Gastrocnemius medialis (tissue), 4 donors: Measurements from ENCODE around the gene PLCB2.

Experiments
- POLR2A ChIP-seq, 2 donors: fragments of 450-650 bp; IDR thresholded peaks; one replicate each; pipeline ENCODE4 v1.6.1; 2017; ENCODE audit warnings: antibody characterized with exemption in 2 of 2, mild to moderate bottlenecking in 2 of 2, moderate library complexity in 2 of 2
- TF ChIP-seq, protein P1 (sequence below), 5 experiments: fragments of 450-650 bp in 3 of 5; fragments of 200-600 bp in 2 of 5; sonication (generic) in 2 of 5; IDR thresholded peaks in 4 of 5; conservative IDR thresholded peaks in 1 of 5; 1 replicate in 4 of 5; 2 replicates in 1 of 5; pipeline ENCODE4 v1.5.1; 2016 to 2019; ENCODE audit warnings: antibody characterized with exemption in 5 of 5, mild to moderate bottlenecking in 3 of 5, moderate library complexity in 3 of 5

DNA sequence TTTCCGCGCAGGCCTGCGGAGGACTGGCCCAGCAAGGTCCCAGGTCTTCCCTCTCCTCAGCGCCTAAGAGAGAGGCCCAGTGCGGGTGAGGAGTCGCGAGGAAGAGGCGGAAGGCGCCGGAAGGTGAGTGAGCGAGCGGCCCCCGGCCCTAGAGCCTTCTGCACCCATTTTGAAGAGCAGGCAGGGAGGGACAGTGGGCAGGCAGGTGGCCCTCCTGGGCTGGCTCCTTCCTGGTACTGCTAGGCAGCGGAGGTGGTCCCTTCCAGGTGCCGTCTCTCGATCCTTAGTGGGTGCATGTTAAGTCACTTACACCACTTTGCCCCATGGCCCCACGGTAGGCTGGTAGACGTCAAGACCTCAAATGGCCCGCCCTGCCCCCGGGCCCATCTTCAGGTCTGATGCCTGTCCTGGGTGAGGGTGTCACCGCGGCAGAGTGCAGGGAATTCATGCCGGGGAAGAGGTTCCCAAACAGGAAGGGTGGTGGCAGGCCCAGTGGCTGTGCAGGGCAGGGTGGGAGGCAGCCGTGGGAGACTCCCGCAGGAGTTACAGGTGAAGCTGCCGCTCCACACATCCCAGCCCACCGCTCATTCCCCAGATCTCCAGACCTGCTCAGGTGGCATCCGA lies 54.5 kb downstream of the PLCB2 start:
- TF ChIP-seq, protein P1, sequence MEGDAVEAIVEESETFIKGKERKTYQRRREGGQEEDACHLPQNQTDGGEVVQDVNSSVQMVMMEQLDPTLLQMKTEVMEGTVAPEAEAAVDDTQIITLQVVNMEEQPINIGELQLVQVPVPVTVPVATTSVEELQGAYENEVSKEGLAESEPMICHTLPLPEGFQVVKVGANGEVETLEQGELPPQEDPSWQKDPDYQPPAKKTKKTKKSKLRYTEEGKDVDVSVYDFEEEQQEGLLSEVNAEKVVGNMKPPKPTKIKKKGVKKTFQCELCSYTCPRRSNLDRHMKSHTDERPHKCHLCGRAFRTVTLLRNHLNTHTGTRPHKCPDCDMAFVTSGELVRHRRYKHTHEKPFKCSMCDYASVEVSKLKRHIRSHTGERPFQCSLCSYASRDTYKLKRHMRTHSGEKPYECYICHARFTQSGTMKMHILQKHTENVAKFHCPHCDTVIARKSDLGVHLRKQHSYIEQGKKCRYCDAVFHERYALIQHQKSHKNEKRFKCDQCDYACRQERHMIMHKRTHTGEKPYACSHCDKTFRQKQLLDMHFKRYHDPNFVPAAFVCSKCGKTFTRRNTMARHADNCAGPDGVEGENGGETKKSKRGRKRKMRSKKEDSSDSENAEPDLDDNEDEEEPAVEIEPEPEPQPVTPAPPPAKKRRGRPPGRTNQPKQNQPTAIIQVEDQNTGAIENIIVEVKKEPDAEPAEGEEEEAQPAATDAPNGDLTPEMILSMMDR (IDR thresholded peaks at IDR 0.05 in 4 of 5, conservative IDR thresholded peaks at IDR 0.05 in 1 of 5), result no peak
- no peak for TF ChIP-seq POLR2A (IDR thresholded peaks at IDR 0.05)
